Left renal cortex interstitium (tissue), 4 donors: ENCODE data around the gene DDOST. TPM values are rescaled to one million over a fixed set of nuclear protein-coding genes. Genes with fewer than 3 reads are reported as not detected.
"Not testable (repeated sequence)": the region's sequence is repeated elsewhere in the genome, so short reads cannot be mapped to it uniquely, and the experiment has no call there.

ENCODE experiments used
- DNase-seq, 4 donors: peaks; one replicate each; pipeline ENCODE4 v3.0.0-alpha.2; 2013; ENCODE audit warnings: low read depth in 4 of 4, low spot score in 2 of 4, missing footprints in 1 of 4
- polyA plus RNA-seq, 4 donors: library from polyadenylated mRNA; unstranded; fragments of 120-200 nt; gene quantifications; one replicate each; pipeline ENCODE4 v1.2.1, GENCODE V29; 2013; ENCODE audit not compliant: insufficient read length in 4 of 4

The DDOST gene
- polyA plus RNA-seq, 4 donors, result 205 to 228 (median 212) TPM

DNA sequence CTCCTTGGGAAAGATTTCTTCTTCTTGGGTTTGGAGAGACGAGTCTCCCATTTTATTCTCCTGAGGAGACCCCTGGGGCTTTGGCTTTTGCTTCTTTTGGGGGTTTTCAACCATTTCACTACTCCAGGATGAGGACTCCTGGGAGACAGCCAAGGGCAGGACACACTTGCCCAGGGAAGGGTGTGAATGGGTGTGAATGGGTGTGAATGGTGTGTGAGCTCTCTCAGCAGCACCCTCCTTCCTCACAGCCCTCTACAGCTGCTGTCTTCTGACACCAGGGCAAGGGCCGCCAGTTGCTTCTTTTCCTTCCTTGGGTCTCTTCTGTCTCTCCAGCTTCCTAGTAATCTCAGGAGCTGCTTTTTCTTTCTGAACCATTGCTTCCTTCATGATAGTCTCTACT, 32.5 kb upstream of the DDOST start:
- no peak for DNase-seq

DNA sequence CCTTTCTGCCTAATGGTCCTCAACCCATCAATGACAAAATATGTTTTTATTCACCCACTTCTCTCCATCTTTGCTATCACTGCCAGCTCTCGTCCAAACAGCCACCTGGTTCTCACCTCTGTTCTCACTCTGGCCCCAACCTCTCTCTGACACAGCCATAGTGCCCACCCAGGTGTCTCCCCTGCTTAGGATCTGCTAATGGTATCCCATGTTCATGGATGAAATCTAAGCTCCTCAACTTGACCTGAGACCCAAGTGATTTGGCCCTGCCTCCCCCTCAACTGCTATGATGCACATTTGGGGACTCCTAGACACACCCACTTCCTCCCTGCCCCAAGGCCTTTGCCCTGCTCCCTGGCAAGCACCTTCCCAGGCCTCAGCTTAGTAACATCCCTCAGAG, 30.7 kb upstream of the DDOST start:
- DNase-seq, result no peak

DNA sequence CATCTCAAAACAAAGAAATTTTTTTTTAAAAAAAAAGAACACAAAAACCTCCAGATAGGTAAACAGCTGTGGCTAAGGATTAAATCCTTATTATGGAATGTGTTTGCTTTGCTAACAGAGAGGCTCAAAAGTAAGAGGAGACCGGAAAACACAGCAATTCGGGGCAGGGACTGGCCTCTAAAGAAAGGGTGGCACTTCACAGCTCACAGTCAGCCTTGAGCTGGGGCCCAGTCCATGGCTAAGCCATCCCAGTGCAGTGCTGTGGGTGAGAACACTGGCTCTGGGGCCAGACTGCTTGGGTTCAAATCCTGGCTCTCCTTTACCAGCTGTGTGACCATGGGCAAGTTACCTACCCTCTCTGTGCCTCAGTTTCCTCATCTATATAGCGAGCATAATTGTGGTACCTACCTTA, 28.5 kb upstream of the DDOST start:
- DNase-seq, result no peak

DNA sequence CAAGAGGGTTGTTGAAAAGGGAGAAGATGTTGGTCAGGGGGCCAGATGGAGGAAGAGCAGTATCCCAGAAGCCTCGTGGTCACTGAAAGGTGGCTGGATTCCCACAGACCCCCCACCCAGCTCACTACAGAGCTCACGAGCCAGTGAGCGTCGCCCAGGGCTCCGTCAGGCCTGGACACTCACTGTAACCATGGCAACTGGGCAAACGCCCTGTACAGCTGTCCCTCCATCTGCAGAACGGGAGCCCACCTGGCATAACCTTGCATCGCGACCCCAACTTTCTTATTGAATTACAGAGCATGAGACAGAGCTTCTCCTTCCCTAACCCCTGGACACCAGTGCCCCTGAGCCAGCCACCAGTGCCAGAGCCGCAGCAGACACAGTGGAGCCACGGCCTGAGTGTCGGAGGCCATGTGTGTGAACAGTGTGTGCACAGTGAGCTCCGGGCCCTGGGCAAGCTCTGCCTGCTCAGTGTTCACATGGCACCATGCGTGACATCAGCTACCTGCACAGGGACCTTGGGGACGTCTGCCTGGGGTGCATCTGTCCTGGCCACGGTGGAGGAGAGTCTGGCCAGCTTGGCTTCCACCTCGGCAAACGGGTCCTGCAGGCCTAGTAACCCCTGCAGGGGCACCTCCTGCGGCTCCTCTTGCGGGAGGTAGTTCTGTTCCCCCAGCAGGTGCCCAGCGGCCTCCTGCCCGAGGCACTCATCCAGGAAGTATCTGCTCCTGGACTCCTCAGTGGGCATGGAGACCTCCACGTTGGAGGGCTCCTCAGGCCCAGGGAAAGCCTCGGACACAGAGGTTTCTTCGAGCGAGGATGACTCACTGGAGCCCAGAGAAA, 25.9 kb upstream of the DDOST start:
- DNase-seq, result no peak

DNA sequence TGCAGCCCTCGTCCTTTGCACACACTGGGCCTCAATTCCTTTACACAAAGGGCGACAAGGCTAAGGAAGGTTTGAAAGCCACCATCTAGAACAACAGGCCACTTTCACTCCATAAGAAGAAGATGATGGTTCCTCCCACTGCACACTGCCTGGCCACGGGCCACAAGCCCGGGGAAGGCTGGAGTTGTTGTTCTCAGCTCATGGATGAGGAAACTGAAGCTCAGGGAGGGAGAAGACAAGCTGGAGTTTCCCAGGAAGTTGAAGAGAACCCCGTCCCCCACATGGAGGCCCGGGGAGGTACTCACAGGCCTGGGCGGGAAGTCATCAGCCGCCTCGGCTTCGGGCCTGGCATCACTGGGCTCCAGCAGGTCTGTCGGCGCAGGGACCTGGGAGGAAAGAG, 24.6 kb upstream of the DDOST start:
- DNase-seq, result no peak

DNA sequence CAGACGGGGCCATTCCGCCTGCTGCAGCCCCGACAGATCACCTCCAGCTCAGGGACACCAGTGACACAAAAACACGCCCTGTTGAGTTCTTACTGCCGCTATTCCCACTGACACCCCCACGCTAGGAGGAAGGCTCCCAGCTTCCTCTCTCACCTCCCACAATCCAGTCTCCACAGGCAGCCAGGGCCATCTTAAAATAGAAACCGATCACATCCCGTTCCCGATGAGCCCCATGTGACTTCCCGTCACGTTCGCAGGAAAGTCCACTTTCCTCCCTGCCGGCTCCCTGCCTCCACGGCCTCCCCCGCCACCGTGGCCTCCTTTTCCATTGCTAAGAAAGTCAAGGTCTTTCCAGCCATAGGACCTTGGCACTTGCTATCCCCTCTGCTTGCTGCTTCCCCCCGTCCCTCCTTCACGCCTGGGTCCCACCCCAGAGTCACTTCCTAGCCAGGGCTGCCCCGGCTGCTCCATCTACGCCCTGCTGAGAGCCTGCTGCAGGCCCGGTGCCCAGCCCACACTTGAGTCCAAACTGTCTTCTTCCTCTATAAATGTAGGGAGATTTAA, 24.0 kb upstream of the DDOST start:
- DNase-seq, result no peak

DNA sequence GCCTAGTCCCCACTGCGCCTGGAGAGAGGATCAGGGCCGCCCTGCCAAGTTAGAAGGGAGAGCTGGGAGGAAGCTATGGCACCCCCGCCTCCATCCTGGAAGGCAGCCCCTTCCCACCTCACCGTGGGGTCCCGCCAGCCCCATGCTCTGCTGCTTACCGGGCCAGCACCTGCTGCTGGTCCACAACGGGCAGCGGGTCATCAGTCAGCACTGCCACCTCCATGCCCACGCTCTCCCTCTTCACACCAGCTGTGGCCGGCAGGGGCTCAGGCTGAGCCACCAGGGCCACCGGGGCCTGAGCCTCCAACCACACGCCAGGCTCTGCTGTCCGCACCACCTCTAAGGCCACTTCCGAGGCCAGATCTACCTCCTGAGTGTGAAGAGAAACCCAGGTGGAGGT, 23.5 kb upstream of the DDOST start:
- DNase-seq, result no peak

DNA sequence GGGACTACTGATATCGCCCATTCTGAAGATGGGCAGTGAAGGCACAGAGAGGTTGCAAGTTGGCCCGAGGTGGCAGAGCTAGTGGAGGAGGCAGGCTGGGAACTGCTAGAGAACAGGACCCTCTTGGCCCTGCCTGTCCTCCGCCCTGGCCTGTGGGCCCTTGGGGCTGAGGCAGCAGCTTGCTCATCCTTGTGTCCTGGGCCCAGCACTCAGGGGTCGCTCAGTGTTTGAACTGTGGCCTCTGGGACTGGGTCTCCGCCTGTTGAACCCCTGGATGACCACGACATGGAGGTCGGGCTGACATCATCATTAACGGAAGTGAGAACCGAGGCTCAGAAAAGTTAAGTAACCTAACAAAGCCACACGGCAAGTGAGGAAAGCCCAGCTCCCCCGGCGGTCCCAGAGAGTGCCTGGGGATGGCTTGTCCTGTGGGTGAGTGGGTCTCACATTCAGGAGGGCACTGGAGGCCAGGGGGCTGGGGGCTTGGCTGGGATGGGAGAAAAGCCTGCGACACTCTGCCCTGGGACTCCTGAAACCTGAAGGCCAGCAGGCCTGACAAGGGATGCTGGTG, 23.0 kb upstream of the DDOST start:
- no peak for DNase-seq

DNA sequence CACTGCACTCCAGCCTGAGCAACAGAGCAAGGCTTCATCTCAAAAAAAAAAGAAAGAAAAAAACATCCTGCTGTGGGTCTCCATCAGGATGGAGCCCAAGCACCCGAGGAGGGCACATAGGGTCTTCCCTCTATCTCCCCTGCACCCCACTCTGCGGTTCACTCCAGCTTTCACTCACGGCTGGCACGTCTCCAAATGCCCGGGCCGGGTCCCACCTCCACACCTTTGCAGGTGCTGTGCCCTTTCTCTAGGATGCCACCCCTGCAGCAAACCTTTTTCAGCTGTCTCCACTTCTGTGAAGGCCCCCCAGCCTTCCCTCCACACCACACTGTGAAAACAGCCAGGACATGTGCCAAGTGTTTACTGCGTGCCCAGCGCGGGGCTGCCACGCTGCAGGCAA, 22.4 kb upstream of the DDOST start:
- DNase-seq, result no peak

DNA sequence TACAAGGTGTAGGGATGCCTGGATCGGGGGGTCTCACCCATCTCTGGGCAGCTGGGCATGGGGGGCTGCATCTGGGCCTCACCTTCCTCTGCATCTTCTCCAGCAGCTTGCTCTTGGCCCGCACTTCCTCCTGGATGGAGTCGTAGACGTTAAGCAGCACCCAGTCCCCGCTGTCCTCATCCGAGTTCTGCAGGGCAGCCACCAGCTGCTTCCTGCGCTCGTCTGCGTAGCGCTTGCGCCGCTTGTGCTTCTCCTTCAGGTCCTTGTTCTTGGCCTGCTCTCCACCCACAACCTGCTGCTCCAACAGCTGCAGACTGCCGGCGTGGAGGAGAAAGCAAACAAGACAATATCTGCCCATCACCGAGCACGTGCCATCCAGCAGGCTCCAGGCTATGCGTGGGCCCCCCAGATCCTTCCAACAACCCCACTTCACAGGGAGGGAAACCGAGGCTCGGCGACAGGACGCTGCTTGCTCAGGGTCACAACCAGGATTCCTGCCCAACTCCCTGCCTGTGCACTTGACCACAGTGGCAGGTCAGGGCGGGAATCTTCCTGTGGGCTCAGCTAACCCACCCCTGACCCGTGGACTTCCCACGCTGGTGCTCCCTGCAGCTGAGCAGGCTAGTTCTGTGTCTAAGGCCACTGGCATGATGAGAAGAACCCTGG, 21.5 kb upstream of the DDOST start:
- DNase-seq, result no peak

DNA sequence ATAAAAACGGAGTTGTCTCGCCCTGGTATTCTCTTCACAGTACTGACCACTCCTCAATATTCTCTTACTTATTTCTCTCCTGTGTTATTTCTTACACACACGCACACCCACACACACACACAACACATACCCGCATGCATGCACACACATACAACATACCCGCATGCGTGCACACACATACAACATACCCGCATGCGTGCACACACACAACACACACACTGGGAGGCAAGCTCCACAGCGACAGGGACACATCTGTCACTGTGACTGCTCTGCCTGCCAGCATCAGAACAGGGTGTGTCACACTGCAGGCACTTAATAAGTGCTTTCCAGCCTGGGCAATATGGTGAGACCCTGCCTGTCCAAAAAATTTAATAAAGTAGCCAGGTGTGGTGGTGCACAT, 20.8 kb upstream of the DDOST start:
- DNase-seq, result no peak

DNA sequence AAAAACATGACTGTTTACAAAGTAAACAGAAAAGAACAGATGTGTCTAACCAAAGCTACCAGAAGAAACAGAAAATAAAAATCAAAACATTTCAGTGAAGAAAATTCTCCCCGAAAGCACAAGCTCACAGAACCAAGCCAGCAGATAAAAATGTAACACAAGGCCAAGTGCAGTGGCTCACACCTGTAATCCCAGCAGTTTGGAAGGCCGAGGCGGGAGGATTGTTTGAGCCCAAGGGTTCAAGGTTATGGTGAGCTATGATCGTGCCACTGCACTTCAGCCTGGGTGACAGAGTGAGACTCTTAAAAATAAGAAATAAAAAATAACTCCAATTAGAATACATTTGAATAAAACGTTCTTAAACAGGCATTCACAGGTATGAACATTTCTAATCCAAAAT, 19.1 kb upstream of the DDOST start:
- DNase-seq, result no peak

DNA sequence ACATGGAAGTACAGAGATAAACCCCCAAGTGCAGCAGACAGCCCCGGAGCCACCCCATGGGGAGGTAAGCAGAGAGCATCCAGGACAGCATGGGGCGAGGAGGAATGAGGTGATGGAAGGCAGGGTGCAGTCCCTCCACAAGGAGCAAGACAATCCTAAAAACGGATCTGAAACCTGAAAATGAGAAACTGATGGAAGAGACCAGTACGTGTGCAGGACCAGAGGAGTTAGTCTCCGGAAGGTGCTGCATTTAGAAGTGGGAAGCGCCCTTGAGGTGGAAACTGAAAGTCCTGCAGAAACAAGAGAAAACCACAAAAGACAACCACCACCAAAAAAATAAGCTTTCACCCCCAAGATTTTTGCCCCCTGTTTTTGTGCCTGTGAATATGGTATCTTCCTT, 17.4 kb upstream of the DDOST start:
- DNase-seq, result no peak

DNA sequence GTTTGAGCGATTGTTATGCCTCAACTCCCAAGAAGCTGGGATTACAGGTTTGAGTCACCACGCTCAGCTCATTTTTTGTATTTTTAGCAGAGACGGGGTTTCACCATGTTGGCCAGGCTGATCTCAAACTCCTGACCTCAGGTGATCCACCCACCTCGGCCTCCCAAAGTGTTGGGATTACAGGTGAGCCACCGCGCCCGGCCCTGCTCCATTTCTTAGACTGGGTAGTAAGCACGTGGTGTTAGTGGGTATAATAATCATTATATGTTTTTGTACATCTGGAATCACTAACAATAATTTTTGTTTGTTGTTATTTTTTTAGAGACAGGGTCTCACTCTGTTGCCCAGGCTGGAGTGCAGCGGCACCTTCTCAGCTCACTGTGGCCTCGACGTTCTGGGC, 12.5 kb upstream of the DDOST start:
- not testable (repeated sequence) for DNase-seq

DNA sequence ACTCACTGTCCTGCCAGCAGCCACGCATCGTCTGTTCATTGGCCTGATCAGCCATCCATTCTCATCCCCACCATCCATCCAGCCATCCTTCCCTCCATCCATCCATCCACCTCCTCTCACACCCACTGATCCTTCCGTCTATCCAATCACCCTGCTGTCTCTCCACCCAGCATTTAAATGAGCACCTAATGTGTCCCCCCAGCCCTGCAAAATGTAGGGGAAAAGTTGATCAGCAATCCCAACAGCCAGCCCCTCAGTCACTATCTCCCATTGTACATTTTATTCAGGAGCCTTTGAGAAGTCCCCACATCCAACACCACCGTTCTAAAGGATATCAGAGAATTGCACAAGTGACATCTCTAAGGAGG, 11.1 kb upstream of the DDOST start:
- DNase-seq, result no peak

DNA sequence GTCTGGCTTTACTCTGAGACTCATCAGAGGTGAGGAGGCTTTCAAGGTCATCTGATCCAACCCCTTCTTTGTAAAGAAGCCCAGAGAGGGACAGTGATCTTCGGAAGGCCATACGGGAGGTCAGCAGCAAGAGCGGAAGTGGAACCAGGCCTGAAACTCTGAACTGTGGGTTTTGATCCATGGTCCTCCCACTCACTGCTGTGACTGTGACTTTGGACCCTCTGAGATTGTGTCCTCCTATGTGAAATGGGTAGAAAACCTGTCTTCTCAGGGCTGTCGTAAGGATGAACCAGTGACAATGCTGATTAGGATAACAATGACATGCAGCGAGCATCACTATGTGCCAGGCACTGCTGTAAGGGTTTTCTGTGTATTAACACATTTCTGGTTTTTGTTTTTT, 9.8 kb upstream of the DDOST start:
- DNase-seq, result no peak

DNA sequence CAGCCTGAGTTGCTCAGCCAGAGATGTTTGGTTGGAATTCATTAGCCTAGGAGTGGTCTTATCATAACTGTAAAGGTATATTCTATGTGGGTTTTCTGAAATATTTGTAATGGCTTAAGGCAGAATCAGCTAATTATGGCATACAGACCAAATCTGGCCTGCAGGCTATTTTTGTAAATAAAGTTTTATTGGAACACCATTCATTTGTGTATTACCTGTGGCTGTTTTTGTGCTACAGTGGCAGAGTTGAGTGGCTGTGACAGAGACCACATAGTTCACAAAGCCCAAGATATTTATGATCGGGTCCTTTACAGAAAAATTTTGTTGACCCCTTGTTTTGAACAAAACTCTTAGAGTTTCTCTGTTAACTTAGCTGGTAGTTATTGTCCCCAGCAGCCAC, 7.4 kb upstream of the DDOST start:
- no peak for DNase-seq

DNA sequence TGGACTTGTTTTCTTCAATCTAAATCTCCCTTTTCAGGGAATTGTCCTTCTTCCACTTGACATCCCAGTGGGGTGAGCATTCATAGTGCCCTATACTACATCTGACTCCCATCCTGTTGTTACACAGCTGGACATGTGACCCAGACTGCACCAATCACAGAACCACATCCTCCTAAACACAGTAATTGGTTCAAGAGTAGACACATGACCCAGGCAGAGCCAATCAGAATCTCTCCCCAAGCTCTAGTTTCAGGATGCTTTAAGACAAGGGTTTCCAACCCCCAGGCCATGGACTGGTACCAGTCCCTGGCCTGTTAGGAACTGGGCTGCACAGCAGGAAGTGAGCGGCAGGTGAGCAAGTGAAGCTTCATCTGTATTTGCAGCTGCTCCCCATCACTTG, 5.6 kb upstream of the DDOST start:
- no peak for DNase-seq

DNA sequence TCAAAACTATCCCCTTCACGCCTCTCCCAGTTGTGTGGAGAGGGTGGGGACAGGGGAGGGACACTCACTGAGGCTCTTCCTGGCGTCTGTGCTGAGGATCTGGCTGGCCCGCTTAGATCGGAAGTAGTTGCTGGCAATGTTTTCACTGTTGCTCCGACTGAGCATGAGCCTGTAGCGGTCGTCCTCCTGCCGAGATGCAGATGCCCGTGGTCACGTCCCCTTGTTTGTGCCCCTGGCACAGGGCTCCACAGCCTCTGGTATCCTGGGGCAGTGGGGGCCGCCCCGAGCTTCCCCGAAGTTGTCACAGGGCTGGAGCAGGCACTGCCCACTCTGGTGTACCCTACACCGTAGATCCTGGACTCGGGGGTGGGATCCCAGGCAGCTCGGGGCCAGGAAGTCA, 5.0 kb upstream of the DDOST start:
- no peak for DNase-seq

DNA sequence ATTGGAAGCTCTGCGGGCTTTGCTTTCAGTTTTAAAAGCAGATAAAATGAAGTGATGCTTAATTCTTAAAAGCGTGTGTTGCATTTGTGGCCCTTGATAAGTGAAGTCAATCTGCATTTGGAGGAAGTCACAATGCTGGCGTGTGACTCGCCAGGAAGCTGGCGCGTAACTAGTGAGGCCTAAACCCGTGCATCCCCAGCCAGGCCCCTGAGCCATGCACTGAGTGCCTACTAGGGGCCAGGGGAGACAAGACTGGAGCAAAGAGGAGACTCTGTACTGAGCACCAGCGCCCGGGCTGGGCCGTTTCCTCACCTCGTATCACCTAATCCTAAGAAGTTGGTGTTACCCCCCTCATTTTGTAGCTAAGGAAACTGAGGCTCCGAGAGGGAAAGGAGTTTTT, 4.6 kb upstream of the DDOST start:
- DNase-seq, result no peak

DNA sequence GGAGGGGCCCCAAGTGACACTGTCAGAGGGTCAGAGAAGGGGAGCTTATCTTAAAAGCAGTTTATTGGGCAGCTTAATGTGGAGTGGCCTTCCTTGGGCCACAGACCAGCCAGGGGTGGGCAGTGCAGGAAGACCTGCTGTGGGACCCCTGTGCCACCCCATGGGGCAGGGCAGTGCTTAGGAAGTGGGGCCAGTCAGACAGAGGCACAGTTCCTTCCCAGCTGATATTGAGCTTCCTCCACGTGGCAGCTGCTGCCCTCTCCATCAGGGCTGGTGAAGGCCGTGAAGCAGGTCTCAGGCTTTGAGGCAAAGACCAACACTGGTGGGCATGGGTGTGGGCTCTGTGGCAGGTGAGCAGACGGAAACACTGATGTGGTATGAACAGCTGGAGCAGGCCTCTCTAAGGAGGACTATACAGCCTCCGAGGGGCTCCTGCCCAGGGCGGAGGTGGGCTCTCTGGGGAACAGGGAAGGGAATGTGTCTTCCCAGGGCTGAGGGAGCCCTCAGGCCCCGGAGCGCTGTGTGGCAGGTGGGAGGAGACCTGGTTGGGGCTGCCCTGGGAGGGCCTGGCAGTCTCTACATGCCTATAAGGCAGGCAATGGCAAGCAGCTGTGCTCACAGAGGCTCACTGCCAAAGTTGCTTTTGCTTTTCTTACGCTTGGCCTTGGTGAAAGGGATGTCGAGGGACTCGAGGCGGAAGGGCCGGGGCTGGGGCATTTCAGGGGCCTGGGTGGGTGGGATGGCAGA, 3.0 kb upstream of the DDOST start:
- no peak for DNase-seq
